Skeletal muscle tissue (tissue), 4 donors: Measurements from ENCODE around the gene FBRSL1. TPM values are rescaled to one million over a fixed set of nuclear protein-coding genes. Genes with fewer than 3 reads are reported as not detected.
A peak's percentile ranks its signal among the peaks of the same experiment; 100 is the strongest.

ENCODE experiments used
- H3K27ac ChIP-seq: one replicate; pipeline ENCODE4 v1.7.0; 2013; ENCODE audit warnings: mild to moderate bottlenecking, low read depth, low read length, inconsistent platforms
- H3K27me3 ChIP-seq, 3 donors: one replicate each; pipeline ENCODE4 v1.7.0; 2013; ENCODE audit warnings: low read length in 3 of 3; ENCODE audit not compliant: control insufficient read depth in 3 of 3, insufficient read depth in 3 of 3
- H3K36me3 ChIP-seq, 3 donors: one replicate each; pipeline ENCODE4 v1.7.0; 2013; ENCODE audit warnings: low read length in 3 of 3; ENCODE audit not compliant: control insufficient read depth in 3 of 3, insufficient read depth in 3 of 3
- H3K4me1 ChIP-seq, 3 donors: one replicate each; pipeline ENCODE4 v1.7.0; 2013; ENCODE audit warnings: low read length in 3 of 3, mild to moderate bottlenecking in 3 of 3; ENCODE audit not compliant: control insufficient read depth in 3 of 3, insufficient read depth in 3 of 3
- H3K4me3 ChIP-seq, 3 donors: one replicate each; pipeline ENCODE4 v1.7.0; 2013; ENCODE audit warnings: low read length in 3 of 3
- H3K9ac ChIP-seq, 3 donors: one replicate each; pipeline ENCODE4 v1.7.0; 2013; ENCODE audit warnings: low read length in 3 of 3, mild to moderate bottlenecking in 3 of 3, moderate library complexity in 2 of 3, low read depth in 1 of 3
- H3K9me3 ChIP-seq, 3 donors: one replicate each; pipeline ENCODE4 v1.7.0; 2013; ENCODE audit warnings: low read length in 3 of 3; ENCODE audit not compliant: control insufficient read depth in 3 of 3
- total RNA-seq: library from RNA; depleted of rRNA; stranded (reverse); fragments of >200 nt; gene quantifications from one replicate; pipeline ENCODE4 v1.2.3, GENCODE V29; 2014
- donor health status: Osteomylitis.

FBRSL1 gene
- total RNA-seq, 1 donor from 2014 or later: 6.8 TPM

DNA sequence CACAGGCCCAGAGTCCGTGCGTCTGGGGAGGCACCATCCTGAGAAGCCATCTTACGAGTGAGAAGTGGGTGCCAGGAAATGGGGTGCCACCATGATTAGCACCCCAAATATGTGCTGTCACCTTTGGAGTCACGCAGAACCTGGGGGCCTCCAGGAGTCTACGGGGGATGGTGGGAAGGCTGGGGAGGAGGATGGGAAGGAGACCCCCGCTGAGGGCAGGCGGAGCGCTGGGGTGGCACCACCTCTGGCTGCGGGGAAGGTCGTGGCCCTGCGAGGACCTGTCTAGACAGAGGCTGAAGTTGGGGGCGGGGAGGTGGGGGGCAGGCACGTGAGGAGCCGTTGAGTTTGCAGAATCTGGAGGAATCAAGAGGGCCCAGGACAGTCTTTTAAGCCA is 42.6 kb upstream of the FBRSL1 start:
- Histone ChIP-seq H3K4me3 (no peak overlapping the region), H3K9me3 (no peaks in the 10 kb centered on the region), H3K9ac (no peak overlapping the region), H3K36me3 (no peaks in the 10 kb centered on the region), H3K27ac (no peak overlapping the region), H3K4me1 (no peaks in the 10 kb centered on the region), H3K27me3 (peaks cover 21 to 59% (median 45%) of the 10 kb centered on the region in 3 donors)

DNA sequence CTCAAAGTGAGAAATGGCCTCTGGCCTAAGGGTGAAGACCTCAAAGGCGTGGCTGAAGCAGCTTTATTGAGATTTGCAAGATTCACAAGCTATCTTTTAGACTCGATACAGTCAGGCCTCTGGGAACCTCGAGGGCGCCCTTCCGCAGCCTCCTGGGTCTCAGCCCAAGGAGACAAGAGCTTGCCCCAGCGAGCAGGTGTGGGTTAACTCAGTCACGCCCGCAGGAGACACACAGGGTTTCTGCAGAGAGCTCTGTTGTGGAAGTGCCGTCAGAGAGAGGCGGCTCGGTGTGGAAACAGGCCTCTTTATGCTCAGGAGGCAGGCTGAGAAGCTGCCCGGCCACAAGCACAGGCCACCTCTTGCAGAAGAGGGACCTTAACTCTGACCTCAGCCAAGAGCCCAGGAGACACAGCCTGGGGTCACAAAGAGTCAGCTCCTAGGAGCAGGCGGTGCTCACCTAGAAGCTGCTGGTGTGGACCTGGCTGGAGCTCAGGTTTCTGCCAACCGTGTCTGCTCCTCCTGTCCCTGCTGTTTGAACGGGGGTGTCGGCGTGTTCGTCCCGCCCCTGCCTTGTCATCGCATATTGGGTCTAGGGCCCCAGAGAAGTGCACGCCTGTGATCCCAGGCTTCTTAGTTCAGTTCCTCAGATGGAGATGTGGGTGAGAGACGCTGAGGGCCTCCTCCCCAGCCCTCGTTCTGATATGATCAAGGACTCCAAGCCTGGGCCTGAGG is 42.1 kb upstream of the FBRSL1 start:
- Histone ChIP-seq H3K4me1 (no peaks in the 10 kb centered on the region), H3K9ac (no peak overlapping the region), H3K36me3 (no peaks in the 10 kb centered on the region), H3K4me3 (no peak overlapping the region), H3K27ac (no peak overlapping the region), H3K9me3 (no peaks in the 10 kb centered on the region), H3K27me3 (peaks cover 27 to 62% (median 48%) of the 10 kb centered on the region in 3 donors)

DNA sequence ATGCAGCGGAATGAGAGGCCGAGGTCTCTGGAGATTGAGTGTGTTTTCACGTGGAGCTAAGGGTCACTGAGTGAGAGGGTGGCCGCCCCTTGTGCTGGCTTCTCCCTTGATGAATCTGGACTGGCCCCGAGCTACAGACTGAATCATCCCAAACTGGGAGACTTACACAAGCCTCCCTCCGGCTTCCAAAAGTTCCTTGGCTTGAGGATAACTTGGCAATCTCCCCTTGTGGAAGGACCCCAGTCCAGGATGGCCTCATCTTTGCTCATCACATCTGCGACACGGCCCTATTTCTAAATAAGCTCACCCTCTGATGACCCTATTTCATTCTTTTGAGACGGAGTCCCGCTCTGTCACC is 41.5 kb upstream of the FBRSL1 start:
- Histone ChIP-seq H3K9ac (no peak overlapping the region), H3K27me3 (peaks cover 32 to 62% (median 54%) of the 10 kb centered on the region in 3 donors), H3K4me1 (no peaks in the 10 kb centered on the region), H3K9me3 (no peaks in the 10 kb centered on the region), H3K4me3 (no peak overlapping the region), H3K36me3 (no peaks in the 10 kb centered on the region), H3K27ac (no peak overlapping the region)

DNA sequence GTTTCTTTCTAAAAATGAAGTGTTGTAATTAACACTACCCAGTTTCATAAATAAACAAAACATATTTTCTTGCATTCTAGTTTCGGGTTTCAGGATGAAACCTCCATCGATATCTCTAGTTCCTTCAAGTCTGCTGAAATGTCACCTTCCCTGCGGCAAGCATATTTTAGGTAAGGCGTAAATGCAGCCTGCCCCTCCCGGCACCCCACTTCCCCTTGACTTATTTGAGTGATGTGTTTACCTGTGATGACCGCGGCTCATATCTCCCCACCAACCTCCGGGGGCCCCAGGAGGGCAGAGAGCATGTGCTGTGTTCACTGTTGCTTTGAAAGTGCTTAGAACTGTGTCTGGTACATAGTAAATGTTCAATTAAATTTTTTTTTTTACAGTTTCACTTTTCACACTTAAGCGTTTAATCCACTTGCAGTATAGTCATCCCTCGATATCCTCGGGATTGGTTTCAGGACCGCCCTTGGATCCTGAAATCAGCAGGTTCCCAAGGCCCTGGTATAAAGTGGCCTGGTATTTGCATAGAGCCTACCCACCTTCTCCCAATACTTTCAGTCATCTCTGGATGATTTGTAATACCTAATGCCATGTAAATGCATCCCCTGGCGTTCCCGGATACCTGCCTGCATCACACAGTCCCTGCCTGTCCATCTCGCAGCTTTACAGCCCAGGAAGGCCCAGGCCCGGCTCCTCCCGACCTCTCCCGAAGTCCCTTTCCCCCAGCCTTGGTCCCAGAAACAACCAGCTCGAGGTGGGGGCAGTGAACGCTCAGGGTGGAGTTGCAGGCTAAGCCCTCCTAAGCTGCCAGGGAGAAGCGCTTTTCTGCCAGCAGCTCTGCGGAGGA is 40.2 kb upstream of the FBRSL1 start:
- H3K36me3 ChIP-seq: no peaks in the 10 kb centered on the region
- peaks cover 42 to 67% (median 57%) of the 10 kb centered on the region in 3 donors for H3K27me3 ChIP-seq
- no peaks in the 10 kb centered on the region for H3K9me3 ChIP-seq
- no peak overlapping the region for H3K4me3 ChIP-seq
- no peak overlapping the region for H3K9ac ChIP-seq
- H3K4me1 ChIP-seq: no peaks in the 10 kb centered on the region
- H3K27ac ChIP-seq: no peak overlapping the region

DNA sequence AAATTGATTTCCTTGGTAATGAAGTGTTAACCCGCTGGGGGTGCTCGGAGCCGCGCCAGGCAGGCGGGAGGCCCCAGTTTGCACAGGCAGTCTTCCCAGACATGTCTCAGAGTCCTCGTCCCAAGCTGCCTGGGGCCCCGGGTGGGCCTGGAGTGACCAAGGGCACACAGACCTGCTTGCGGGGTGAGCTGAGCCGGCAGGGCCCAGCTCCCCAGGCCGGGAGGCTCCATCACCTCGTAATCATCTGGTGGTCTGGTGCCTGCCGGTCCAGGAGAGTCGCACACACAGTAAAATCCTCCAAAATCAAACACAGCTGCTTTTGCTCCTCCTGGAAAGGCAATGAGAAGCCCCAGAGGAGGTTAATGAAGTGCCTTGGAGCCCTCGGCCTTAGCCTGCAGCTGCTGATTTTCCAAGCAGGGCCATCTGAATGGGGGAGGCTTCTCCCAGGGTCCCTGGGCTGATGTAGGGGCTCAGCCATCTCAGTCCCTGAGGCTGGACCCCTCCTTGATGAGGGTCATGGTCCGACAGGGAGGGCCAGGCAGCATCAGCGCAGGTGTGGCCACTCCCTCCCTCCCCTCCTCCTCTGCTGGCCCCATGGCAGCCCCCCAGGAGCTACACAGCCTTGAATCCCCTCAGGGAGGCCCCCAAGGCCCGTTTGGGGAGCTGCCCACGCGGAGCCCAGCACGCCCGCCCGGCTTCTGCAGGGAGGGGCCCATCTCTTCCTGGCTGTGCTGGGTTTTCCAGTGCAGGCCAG is 39.4 kb upstream of the FBRSL1 start:
- peak overlapping the region in 1 of 3 donors; percentile 16 for H3K9ac ChIP-seq
- H3K4me3 ChIP-seq: no peak overlapping the region
- no peaks in the 10 kb centered on the region for H3K4me1 ChIP-seq
- H3K27me3 ChIP-seq: peaks cover 49 to 72% (median 65%) of the 10 kb centered on the region in 3 donors
- no peaks in the 10 kb centered on the region for H3K36me3 ChIP-seq
- H3K27ac ChIP-seq: no peak overlapping the region
- H3K9me3 ChIP-seq: peaks cover 0 to under 1% (median 0%) of the 10 kb centered on the region in 3 donors

DNA sequence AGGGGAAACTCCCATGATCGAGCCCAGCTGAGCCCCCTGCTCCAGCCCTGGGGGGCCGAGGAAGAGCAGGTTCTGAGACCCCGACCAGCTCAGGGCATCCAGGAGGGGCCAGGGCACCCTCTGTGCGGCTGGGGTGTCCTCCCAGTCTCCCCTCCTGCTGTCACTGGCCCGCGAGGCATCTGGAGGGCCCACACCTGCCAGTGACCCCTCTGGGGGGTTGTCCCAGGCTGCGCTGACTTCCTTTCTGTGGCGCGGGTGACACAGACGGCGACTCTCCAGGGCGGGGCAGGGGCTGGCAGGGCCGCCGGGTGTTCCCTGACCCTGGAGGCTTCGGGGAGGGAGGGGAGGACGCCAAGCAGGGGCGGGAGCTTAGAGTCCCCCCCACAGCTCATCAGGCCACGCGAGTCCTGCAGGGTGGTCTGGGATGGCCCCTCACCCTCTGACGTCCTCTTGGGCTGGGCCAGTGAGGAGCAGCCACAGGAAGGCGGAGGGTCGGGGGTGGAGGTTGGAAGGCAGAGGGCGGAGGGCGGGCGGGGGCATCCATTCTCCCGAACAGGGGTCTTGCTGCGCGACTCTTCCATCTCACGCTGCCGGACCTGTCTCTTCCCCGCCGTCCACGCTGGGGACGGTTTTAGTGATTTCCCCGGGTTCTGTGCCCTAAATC is 38.6 kb upstream of the FBRSL1 start:
- H3K36me3 ChIP-seq: no peaks in the 10 kb centered on the region
- no peaks in the 10 kb centered on the region for H3K4me1 ChIP-seq
- H3K9me3 ChIP-seq: peaks cover 0 to 3% (median 0%) of the 10 kb centered on the region in 3 donors
- no peak overlapping the region for H3K27ac ChIP-seq
- H3K27me3 ChIP-seq: peaks cover 56 to 69% (median 69%) of the 10 kb centered on the region in 3 donors
- no peak overlapping the region for H3K9ac ChIP-seq
- H3K4me3 ChIP-seq: no peak overlapping the region

DNA sequence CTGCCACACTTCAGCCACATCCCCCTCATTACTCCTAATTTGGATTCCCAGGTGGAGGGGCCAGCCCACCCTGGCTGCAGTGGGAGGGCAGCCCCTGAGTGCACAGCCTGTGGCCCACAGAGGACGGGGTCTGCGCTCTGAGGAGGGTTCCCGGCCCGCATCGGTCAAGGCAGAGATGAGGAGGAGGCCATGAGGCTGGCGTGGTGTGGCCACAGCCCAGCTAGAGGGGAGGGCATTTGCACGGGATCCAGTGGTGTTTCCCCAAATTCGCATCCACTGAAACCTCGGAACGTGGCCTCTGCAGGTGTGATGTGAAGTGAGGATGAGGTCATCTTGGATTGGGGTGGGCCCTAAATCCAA is 38.1 kb upstream of the FBRSL1 start:
- no peaks in the 10 kb centered on the region for H3K4me1 ChIP-seq
- peaks cover 60 to 74% (median 69%) of the 10 kb centered on the region in 3 donors for H3K27me3 ChIP-seq
- H3K36me3 ChIP-seq: no peaks in the 10 kb centered on the region
- H3K9me3 ChIP-seq: peaks cover 0 to 3% (median 0%) of the 10 kb centered on the region in 3 donors
- H3K27ac ChIP-seq: no peak overlapping the region
- H3K4me3 ChIP-seq: no peak overlapping the region
- H3K9ac ChIP-seq: no peak overlapping the region

DNA sequence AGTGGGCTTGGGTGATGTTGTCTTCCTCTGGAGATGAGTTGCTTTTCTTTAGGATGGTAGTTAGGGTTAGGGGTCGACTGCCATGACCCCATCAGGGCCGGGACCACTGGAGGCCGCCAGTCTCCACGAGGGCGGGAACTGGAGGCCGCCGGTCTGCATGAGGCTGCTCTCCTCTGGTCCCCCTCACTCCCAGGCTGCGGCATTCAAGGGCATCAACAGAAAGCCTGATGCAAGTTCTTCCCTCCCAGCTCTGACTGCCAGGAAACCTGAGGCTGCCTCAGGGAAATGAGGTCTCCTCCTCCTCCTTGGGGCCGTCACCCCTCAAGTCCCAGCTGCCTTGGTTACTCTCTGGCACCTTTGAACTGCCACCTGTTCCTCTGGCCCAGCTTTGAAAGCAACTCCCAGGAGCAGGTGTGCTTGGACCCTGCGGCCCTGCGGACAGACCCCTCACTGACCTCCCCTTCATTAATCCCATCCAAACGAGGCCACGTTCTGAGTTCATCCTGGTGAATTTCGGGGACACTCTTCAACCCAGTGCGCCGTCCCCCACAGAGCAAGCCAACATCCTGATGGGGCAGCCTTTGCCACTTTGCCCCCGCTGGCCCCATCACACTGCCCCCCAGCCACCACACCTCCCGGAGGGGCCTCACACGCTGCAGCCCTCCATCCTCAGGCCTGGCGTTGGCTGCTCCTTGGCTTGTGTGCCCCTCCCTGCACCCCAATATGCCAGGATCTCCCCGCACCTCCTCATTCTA is 37.2 kb upstream of the FBRSL1 start:
- Histone ChIP-seq H3K4me3 (no peak overlapping the region), H3K9ac (no peak overlapping the region), H3K36me3 (no peaks in the 10 kb centered on the region), H3K27ac (no peak overlapping the region), H3K27me3 (peaks cover 60 to 75% (median 66%) of the 10 kb centered on the region in 3 donors), H3K9me3 (peaks cover 0 to 3% (median 0%) of the 10 kb centered on the region in 3 donors), H3K4me1 (no peaks in the 10 kb centered on the region)
